ENCODE measurements around the gene PARS2. TPM values are rescaled to one million over a fixed set of nuclear protein-coding genes. Genes with fewer than 3 reads are reported as not detected.
A peak's percentile ranks its signal among the peaks of the same experiment; 100 is the strongest.

Gene PARS2
- total and polyA plus RNA-seq, 3 experiments from 2014 or later: 3.2 to 8.2 (median 7.9) TPM

GRCh38 chr1:54787604-54788003 lies 23.3 kb upstream of the PARS2 start:
- H3K27me3 Mint-ChIP-seq: no peaks in the 10 kb centered on the region

GRCh38 chr1:54786778-54787177 lies 22.5 kb upstream of the PARS2 start:
- H3K9me3 Mint-ChIP-seq: peaks cover 0 to 1% (median 0%) of the 10 kb centered on the region in 5 donors
- Histone ChIP-seq H3K4me3 (ENCODE audit: low read length) (no peak overlapping the region), H3K36me3 (ENCODE audit: insufficient read depth, low read length) (peaks cover 17% of the 10 kb centered on the region), H3K4me1 (ENCODE audit: insufficient read depth, low read length) (no peaks in the 10 kb centered on the region), H3K27ac (ENCODE audit: low read depth, low read length) (no peak overlapping the region), H3K27me3 (ENCODE audit: insufficient read depth, low read length, poor library complexity, severe bottlenecking) (no peaks in the 10 kb centered on the region), H3K9me3 (ENCODE audit: low read length) (no peaks in the 10 kb centered on the region)
- POLR2A ChIA-PET: no interaction called here
- peaks cover 5 to 10% (median 6%) of the 10 kb centered on the region in 3 donors for H3K4me1 Mint-ChIP-seq
- H3K4me3 Mint-ChIP-seq: no peak overlapping the region
- H3K27ac Mint-ChIP-seq: peak overlapping the region in 4 of 8 donors; percentile 17 to 77 (median 62)
- peaks cover 3 to 84% (median 13%) of the 10 kb centered on the region in 3 donors for H3K36me3 Mint-ChIP-seq
- CTCF ChIA-PET: interaction anchor here (1.4 kb wide), 1 partner anchor 15 kb away, joined by 4 read pairs; no protein-coding TSS in a partner anchor
- no peaks in the 10 kb centered on the region for H3K27me3 Mint-ChIP-seq
- DNase-seq: no peak

More at GRCh38 chr1:54787604-54788003, 23.3 kb upstream of the PARS2 start:
- Histone ChIP-seq H3K27me3 (ENCODE audit: insufficient read depth, low read length, poor library complexity, severe bottlenecking) (no peaks in the 10 kb centered on the region), H3K27ac (ENCODE audit: low read depth, low read length) (no peak overlapping the region), H3K4me1 (ENCODE audit: insufficient read depth, low read length) (no peaks in the 10 kb centered on the region), H3K36me3 (ENCODE audit: insufficient read depth, low read length) (peaks cover 13% of the 10 kb centered on the region), H3K4me3 (ENCODE audit: low read length) (no peak overlapping the region), H3K9me3 (ENCODE audit: low read length) (no peaks in the 10 kb centered on the region)
- H3K27ac Mint-ChIP-seq: peak overlapping the region in 3 of 8 donors; percentile 47 to 85 (median 60)
- CTCF ChIA-PET: interaction anchor here (1.4 kb wide), 1 partner anchor 14 kb away, joined by 4 read pairs; no protein-coding TSS in a partner anchor
- no peak for DNase-seq
- peaks cover 0 to 3% (median 0%) of the 10 kb centered on the region in 5 donors for H3K9me3 Mint-ChIP-seq
- H3K4me3 Mint-ChIP-seq: no peak overlapping the region
- H3K36me3 Mint-ChIP-seq: peaks cover 6 to 81% (median 9%) of the 10 kb centered on the region in 3 donors
- peaks cover 5 to 10% (median 6%) of the 10 kb centered on the region in 3 donors for H3K4me1 Mint-ChIP-seq
- POLR2A ChIA-PET: no interaction called here

GRCh38 chr1:54784066-54784465 lies 19.7 kb upstream of the PARS2 start:
- ChIA-PET CTCF (interaction anchor here (1.8 kb wide), 1 partner anchor 17 kb away, joined by 5 read pairs; the partner anchor contains the start of gene TTC22), POLR2A (no interaction called here)
- DNase-seq: no peak
- Histone ChIP-seq H3K4me3 (ENCODE audit: low read length) (no peak overlapping the region), H3K9me3 (ENCODE audit: low read length) (no peaks in the 10 kb centered on the region), H3K36me3 (ENCODE audit: insufficient read depth, low read length) (peaks cover 20% of the 10 kb centered on the region), H3K27ac (ENCODE audit: low read depth, low read length) (no peak overlapping the region), H3K27me3 (ENCODE audit: insufficient read depth, low read length, poor library complexity, severe bottlenecking) (no peaks in the 10 kb centered on the region), H3K4me1 (ENCODE audit: insufficient read depth, low read length) (no peaks in the 10 kb centered on the region)
- Mint-ChIP-seq H3K27me3 (no peaks in the 10 kb centered on the region), H3K4me3 (no peak overlapping the region), H3K36me3 (peaks cover 0 to 78% (median 18%) of the 10 kb centered on the region in 3 donors), H3K27ac (peak overlapping the region in 2 of 8 donors; percentile 45 to 92), H3K4me1 (peaks cover 0 to 6% (median 0%) of the 10 kb centered on the region in 3 donors), H3K9me3 (no peaks in the 10 kb centered on the region)

- ChIA-PET POLR2A (no interaction called here), CTCF (interaction anchor here (2.8 kb wide), 1 partner anchor 19 kb away, joined by 9 read pairs; the partner anchor contains the start of gene TTC22)
- peaks cover 20% of the 10 kb centered on the region for H3K36me3 ChIP-seq (ENCODE audit: insufficient read depth, low read length)
Observed at GRCh38 chr1:54782588-54782987, 18.3 kb upstream of the PARS2 start.

GRCh38 chr1:54782156-54782555 lies 17.8 kb upstream of the PARS2 start:
- DNase-seq: no peak
- CTCF ChIA-PET: interaction anchor here (2.8 kb wide), 1 partner anchor 19 kb away, joined by 9 read pairs; the partner anchor contains the start of gene TTC22

More at GRCh38 chr1:54782588-54782987, 18.3 kb upstream of the PARS2 start:
- peak overlapping the region in 3 of 8 donors; percentile 6 to 92 (median 32) for H3K27ac Mint-ChIP-seq
- DNase-seq: no peak
- H3K9me3 ChIP-seq (ENCODE audit: low read length): no peaks in the 10 kb centered on the region
- no peak overlapping the region for H3K4me3 Mint-ChIP-seq
- no peaks in the 10 kb centered on the region for H3K9me3 Mint-ChIP-seq
- peaks cover 4 to 77% (median 23%) of the 10 kb centered on the region in 3 donors for H3K36me3 Mint-ChIP-seq
- H3K27me3 Mint-ChIP-seq: no peaks in the 10 kb centered on the region
- H3K4me3 ChIP-seq (ENCODE audit: low read length): no peak overlapping the region
- H3K27ac ChIP-seq (ENCODE audit: low read depth, low read length): no peak overlapping the region
- H3K4me1 Mint-ChIP-seq: peaks cover 0 to 6% (median 0%) of the 10 kb centered on the region in 3 donors
- no peaks in the 10 kb centered on the region for H3K4me1 ChIP-seq (ENCODE audit: insufficient read depth, low read length)
- no peaks in the 10 kb centered on the region for H3K27me3 ChIP-seq (ENCODE audit: insufficient read depth, low read length, poor library complexity, severe bottlenecking)

GRCh38 chr1:54781023-54781723 lies 16.9 kb upstream of the PARS2 start:
- POLR2A ChIA-PET: no interaction called here
- CTCF ChIA-PET: interaction anchor here (2.8 kb wide), 1 partner anchor 20 kb away, joined by 9 read pairs; the partner anchor contains the start of gene TTC22
- H3K27ac ChIP-seq (ENCODE audit: low read depth, low read length): no peak overlapping the region
- Mint-ChIP-seq H3K27me3 (no peaks in the 10 kb centered on the region), H3K4me1 (peaks cover 0 to 2% (median 0%) of the 10 kb centered on the region in 3 donors), H3K36me3 (peaks cover 4 to 64% (median 21%) of the 10 kb centered on the region in 3 donors), H3K27ac (no peak overlapping the region), H3K9me3 (no peaks in the 10 kb centered on the region), H3K4me3 (no peak overlapping the region)
- no peaks in the 10 kb centered on the region for H3K27me3 ChIP-seq (ENCODE audit: insufficient read depth, low read length, poor library complexity, severe bottlenecking)
- DNase-seq: no peak
- no peaks in the 10 kb centered on the region for H3K9me3 ChIP-seq (ENCODE audit: low read length)
- no peaks in the 10 kb centered on the region for H3K4me1 ChIP-seq (ENCODE audit: insufficient read depth, low read length)
- no peak overlapping the region for H3K4me3 ChIP-seq (ENCODE audit: low read length)
- H3K36me3 ChIP-seq (ENCODE audit: insufficient read depth, low read length): peaks cover 20% of the 10 kb centered on the region

More at GRCh38 chr1:54782156-54782555, 17.8 kb upstream of the PARS2 start:
- Histone ChIP-seq H3K4me1 (ENCODE audit: insufficient read depth, low read length) (no peaks in the 10 kb centered on the region), H3K27ac (ENCODE audit: low read depth, low read length) (no peak overlapping the region), H3K36me3 (ENCODE audit: insufficient read depth, low read length) (peaks cover 20% of the 10 kb centered on the region), H3K27me3 (ENCODE audit: insufficient read depth, low read length, poor library complexity, severe bottlenecking) (no peaks in the 10 kb centered on the region), H3K4me3 (ENCODE audit: low read length) (no peak overlapping the region), H3K9me3 (ENCODE audit: low read length) (no peaks in the 10 kb centered on the region)
- H3K27ac Mint-ChIP-seq: peak overlapping the region in 1 of 8 donors; percentile 6
- no peaks in the 10 kb centered on the region for H3K9me3 Mint-ChIP-seq
- H3K4me1 Mint-ChIP-seq: peaks cover 0 to 5% (median 0%) of the 10 kb centered on the region in 3 donors
- H3K4me3 Mint-ChIP-seq: no peak overlapping the region
- no peaks in the 10 kb centered on the region for H3K27me3 Mint-ChIP-seq
- POLR2A ChIA-PET: no interaction called here
- H3K36me3 Mint-ChIP-seq: peaks cover 4 to 74% (median 23%) of the 10 kb centered on the region in 3 donors

GRCh38 chr1:54777431-54777830 lies 13.1 kb upstream of the PARS2 start:
- ChIA-PET POLR2A (no interaction called here), CTCF (no interaction called here)
- H3K36me3 ChIP-seq (ENCODE audit: insufficient read depth, low read length): peaks cover 12% of the 10 kb centered on the region
- no peaks in the 10 kb centered on the region for H3K27me3 ChIP-seq (ENCODE audit: insufficient read depth, low read length, poor library complexity, severe bottlenecking)
- no peak overlapping the region for H3K27ac ChIP-seq (ENCODE audit: low read depth, low read length)
- no peak for DNase-seq
- no peaks in the 10 kb centered on the region for H3K4me1 ChIP-seq (ENCODE audit: insufficient read depth, low read length)
- H3K9me3 ChIP-seq (ENCODE audit: low read length): no peaks in the 10 kb centered on the region
- Mint-ChIP-seq H3K9me3 (no peaks in the 10 kb centered on the region), H3K4me3 (no peak overlapping the region), H3K36me3 (peaks cover 4 to 34% (median 17%) of the 10 kb centered on the region in 3 donors), H3K4me1 (peaks cover 0 to 2% (median 0%) of the 10 kb centered on the region in 3 donors), H3K27ac (peak overlapping the region in 1 of 8 donors; percentile 76), H3K27me3 (no peaks in the 10 kb centered on the region)
- no peak overlapping the region for H3K4me3 ChIP-seq (ENCODE audit: low read length)

- ChIA-PET POLR2A (no interaction called here), CTCF (interaction anchor here (1.3 kb wide), 1 partner anchor 24 kb away, joined by 6 read pairs; the partner anchor contains the start of gene TTC22)
- no peak overlapping the region for H3K4me3 Mint-ChIP-seq
- no peaks in the 10 kb centered on the region for H3K27me3 Mint-ChIP-seq
- Histone ChIP-seq H3K36me3 (ENCODE audit: insufficient read depth, low read length) (peaks cover 8% of the 10 kb centered on the region), H3K4me1 (ENCODE audit: insufficient read depth, low read length) (no peaks in the 10 kb centered on the region), H3K4me3 (ENCODE audit: low read length) (no peak overlapping the region), H3K27ac (ENCODE audit: low read depth, low read length) (no peak overlapping the region), H3K27me3 (ENCODE audit: insufficient read depth, low read length, poor library complexity, severe bottlenecking) (no peaks in the 10 kb centered on the region), H3K9me3 (ENCODE audit: low read length) (no peaks in the 10 kb centered on the region)
- DNase-seq: no peak
- peak overlapping the region in 1 of 8 donors; percentile 24 for H3K27ac Mint-ChIP-seq
- peaks cover 0 to 2% (median 0%) of the 10 kb centered on the region in 3 donors for H3K4me1 Mint-ChIP-seq
- no peaks in the 10 kb centered on the region for H3K9me3 Mint-ChIP-seq
- peaks cover 4 to 30% (median 15%) of the 10 kb centered on the region in 3 donors for H3K36me3 Mint-ChIP-seq
Observed at GRCh38 chr1:54777011-54777410, 12.7 kb upstream of the PARS2 start.
